HG02759 (cell line): ENCODE data around the gene TIMP2.
"Not testable (repeated sequence)": the region's sequence is repeated elsewhere in the genome, so short reads cannot be mapped to it uniquely, and the experiment has no call there.

Experiments used
- ATAC-seq: cut with Tn5 transposase; IDR thresholded peaks from one replicate; pipeline ENCODE4 v1.9.1; 2021; ENCODE audit warnings: mild to moderate bottlenecking, moderate library complexity; ENCODE audit not compliant: unreplicated experiment

Gene TIMP2

GRCh38 chr17:78933959-78934568 lies 8.9 kb upstream of the TIMP2 start:
- no peak for ATAC-seq

DNA sequence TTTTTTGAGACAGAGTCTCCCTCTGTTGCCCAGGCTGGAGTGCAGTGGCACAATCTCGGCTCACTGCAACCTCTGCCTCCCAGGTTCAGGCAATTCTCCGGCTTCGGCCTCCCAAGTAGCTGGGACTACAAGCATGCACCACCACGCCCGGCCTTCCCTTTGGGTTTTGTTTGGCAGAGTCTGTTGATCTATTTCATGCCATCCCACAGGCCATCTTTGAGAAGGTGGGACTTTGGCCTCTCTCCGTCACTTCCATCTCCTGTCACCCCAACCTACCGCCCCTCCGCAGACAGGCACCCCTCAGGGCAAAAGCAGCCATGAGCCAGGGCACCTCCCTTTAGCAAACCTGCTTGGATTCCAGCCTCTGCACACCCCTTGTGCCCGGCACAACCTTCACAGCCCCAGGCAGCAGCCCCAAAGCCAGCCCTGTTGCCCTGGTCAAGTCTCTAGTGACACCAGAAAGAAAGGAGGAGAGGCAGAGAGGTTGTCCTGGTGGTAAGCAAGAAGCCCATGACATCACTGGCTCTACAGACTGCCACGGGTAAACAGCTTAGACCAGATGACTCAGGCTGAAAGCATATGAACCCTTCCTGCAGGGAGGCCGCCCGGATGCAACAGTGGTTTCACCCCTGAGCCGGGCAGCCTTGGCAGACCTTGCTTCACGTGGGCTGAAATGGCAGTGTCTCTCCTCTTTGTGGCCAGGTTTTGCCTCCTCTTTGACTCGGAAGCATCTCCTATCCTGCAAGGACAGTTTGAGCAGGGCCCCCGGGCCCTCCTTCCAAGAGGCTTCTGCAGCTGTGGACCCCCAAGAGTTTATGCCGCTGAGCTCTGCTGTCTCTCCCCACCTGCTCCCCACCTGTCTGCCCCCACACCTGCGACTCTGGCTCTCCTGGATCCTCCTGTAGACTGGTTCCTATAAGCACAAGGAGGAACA lies 8.1 kb upstream of the TIMP2 start:
- ATAC-seq: no peak

DNA sequence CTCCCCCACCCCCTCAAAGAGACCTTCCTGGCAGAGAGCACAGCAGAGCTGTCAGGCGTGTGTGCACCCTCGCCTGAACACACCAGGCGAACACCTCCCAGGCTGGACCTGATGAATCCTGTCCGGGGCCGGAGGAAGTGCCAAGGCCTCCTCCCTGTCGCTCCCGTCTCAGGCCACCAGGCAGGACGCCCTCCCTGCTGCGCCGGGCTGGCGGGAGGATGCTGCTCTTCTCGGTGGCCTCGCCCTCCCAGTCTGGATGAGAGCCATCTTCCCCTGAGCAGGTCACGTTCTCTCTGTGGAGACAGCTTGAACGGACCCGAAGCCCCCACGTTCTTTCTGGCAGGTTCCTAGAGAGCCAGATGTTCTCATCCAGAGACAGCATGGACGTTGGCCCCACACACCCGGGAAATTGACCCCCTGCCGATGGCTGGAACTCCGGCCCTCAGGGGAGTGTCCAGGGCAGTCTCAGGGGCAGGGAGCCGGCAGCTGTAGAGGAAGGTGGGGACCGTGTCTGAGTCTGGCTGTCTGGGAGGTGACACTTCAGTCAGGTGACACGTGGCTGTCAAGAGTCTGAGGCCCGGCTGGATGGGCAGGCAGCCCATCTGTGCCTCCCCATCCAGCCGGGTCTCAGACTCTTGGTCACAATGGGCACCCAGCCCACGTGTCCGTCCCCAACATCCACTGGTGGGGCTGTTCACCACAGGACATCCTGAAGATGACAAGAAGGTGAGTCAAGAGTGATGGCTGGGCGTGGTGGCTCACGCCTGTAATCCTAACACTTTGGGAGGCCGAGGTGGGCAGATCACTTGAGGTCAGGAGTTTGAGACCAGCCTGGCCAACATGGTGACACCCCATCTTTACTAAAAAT lies 5.0 kb upstream of the TIMP2 start:
- ATAC-seq: no peak

- ATAC-seq: no peak
Measured at GRCh38 chr17:78925662-78926555, 722 bp upstream of the TIMP2 start.

- ATAC-seq: no peak
Measured at GRCh38 chr17:78924481-78925151, 571 bp downstream of the TIMP2 start.

GRCh38 chr17:78923660-78924453 lies 1.3 kb downstream of the TIMP2 start:
- ATAC-seq: no peak

DNA sequence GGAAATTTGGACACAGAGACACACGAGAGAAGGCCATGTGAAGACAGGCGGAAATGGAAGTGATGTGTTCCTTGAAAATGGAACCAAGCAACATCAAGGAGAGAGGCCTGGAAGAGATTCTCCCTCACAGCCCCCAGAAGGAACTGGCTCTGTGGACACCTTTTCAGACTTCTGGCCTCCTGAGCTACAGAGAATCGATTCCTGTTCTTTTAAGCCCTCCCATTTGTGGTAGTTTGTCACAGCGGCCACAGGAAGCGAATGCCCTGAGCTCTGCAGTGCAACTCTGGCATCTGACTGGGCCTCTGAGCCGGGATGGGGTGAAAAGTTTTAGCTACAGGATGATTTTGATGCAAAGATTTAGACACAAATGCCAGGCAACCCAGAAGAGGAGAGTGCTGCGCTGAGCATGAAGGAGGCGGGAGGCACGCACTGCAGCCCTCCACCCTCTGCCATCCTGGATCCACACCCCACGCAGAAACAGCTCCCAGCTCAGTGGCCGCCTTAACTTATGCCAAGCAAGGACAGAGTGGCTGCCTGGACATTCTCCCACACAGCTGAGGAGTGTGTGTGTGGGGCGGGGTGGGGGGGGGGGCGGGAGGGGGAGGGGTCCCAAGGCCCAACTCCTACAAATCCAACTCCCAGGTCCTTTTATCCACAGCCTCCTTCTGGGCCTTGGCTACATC lies 2.2 kb downstream of the TIMP2 start:
- no peak for ATAC-seq

DNA sequence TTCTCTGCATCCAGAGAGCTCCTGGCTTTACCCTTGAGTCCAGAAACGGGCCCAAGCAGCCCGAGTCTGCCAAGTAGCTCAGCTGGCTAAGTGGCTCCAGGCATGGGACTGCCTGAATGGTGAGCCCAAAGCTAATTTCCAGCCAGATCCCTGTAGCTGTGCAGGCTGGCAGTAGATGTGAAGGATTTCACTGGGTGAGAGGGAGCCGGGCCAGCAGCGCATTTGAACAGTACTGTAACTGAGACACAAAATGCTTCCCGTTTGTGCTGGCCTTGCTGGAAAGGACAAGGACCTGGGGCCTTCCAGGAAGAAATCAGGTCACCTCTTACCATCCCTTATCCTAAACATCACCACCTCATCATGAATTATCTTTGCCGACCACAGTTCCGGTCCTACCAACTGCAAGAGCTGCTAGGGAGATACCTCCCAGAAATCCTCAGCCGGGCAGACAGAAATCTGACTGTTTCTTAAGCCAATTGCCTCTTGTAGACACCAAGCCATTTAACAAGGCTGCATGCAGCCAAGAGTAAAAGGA lies 3.7 kb downstream of the TIMP2 start:
- ATAC-seq: no peak

- no peak for ATAC-seq
Measured at GRCh38 chr17:78920528-78920927, 4.7 kb downstream of the TIMP2 start.

DNA sequence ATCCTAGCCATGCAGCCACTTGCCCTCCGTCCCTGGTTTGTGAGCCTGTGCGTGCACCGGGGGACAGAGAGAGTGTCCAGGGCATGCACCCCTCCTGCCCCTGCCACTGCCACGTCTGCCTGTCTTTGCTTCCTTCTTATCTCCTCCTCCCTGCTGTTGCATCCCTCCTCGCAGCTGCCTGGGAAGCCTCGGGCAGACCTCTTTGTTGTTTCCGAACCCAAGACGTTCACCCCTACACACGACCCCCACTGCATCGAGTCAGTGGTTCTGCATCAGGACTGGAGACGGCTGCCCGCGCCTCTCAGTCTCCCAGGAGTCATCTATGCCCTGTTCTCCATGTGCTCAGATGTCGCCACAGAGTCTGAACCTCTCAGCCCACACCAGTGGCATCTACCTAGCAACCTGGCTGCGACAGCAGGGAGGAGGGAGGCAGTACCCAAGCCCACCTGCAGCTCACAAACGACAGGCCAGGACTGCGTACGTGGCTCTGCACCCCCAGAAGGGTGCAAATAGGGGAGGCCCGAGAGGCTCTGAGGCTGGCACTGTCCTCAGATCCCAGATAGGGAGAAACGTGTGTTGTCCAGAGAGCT lies 5.2 kb downstream of the TIMP2 start:
- no peak for ATAC-seq

DNA sequence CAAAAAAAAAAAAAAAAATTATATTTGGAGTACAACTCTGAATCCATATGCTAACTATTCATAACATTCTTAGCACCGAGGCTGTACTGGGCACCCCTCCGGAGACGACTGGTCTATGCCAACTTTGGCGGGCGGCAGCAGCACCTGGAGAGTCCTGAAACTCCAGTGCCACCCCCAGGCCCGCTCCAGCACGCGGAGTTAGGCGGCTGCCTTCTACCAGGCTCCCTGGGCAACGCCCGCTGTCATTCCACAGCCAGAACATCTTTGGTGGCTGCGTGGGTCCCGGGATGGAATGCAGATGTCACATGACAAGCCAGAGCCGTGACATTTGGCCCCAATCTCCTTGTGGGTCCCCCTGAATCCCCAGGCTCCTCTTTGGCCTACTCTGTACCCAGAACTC lies 6.2 kb downstream of the TIMP2 start:
- no peak for ATAC-seq

DNA sequence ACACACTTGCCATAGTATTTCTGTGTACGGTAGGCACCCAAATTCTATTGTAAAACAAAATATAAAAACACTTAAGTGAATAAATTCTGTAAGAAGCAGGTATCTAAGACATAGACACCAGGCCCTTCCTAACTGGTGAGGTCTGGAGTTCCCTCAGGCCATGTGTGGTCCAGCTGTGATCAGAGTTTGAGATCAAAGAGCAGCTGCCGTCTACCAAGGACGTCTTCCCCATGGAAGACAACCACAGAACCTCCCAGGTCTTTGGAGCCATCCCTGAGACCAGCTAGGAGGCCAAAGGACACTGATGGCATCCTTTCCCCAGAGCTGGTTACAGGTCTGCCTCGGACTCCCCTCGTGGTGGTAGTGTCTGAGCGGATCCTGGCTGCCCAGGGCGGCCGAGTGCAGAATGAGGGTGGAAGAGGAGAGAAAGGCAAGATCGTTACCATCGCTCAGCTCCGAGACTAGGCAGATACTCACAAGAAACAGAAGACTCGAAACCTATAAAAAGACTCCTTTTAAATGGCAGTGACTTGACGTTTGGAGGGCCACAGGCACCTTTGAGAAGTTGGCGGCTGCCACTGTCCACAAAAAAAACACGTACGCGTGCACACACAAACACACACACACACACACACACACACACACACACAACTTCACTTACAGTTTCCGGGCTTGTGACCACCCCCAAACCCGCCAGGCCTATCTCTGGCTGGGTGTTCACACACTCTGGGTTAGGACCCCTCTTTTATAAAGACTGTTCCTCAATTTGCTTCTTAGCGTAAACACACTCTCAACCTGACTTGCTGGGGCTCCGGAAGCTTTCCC lies 7.5 kb downstream of the TIMP2 start:
- no peak for ATAC-seq

DNA sequence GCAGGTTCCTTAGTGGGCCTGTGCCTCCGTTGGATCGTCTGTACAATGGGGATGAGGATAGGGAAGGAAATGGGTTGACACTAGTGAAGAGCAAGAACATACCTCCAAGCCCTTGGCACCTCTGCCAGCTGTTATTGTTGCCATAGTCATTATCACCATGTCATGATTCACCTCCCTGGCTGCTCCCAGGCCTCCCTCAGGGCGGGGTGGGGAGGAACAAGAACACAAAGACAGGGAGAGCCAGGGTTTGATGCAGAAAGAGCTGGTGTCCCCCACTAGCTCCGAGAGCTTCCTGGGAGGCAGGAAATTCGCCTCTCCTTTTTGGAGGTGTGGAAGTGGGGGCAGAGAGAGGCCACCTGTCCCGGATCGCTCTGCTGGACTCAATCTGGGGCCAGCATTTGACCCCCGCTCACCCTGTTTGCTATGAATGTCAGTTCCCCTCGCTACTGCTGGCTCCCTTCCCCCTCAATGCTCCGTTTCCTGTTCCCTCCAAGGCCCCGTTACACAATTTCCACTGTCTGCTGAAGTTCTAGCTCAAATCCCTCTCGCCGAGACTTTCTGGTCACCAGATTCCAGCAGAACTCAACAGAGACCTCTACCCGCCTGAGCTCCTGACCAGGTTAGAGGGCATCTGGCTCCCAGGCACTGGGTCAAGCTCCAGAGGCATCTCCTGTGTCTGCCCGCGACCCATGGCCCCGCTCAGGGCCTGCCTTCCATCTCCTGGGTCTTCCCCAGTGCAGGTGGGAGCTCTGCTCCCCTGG lies 9.1 kb downstream of the TIMP2 start:
- ATAC-seq: no peak

DNA sequence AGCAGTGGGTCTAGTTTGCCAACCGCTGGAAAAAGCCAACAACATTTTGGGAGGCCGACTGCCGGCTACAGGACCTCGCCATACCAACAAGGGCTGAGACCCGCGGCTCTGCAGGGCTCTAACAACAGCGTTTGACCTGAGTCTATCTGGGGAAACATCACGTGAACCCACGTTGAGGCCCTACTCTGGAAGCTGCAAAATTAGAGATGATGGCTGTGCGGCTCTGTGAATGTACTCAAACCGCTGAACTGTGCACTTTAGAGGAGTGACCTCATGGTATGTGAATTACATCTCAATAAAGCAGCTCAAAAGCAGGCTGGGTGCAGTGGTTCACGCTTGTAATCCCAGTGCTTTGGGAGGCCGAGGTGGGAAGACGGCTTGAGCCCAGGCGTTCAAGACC lies 12.1 kb downstream of the TIMP2 start:
- no peak for ATAC-seq

- no peak for ATAC-seq
Measured at GRCh38 chr17:78912082-78912481, 13.1 kb downstream of the TIMP2 start.

- not testable (repeated sequence) for ATAC-seq
Measured at GRCh38 chr17:78911543-78911942, 13.6 kb downstream of the TIMP2 start.
